Stimulated activated CD4-positive, alpha-beta T cell treated with anti-CD3 and anti-CD28 coated beads, Interleukin-15, amount 100 ng/mL, for 48 hours (primary cell): ENCODE measurements around the gene ABCG1.

ENCODE experiments used
- DNase-seq, 2 donors: peaks; one replicate each; pipeline ENCODE4 v3.0.0-alpha.2; 2020; ENCODE audit warnings: low read depth in 2 of 2

ABCG1 gene

DNA sequence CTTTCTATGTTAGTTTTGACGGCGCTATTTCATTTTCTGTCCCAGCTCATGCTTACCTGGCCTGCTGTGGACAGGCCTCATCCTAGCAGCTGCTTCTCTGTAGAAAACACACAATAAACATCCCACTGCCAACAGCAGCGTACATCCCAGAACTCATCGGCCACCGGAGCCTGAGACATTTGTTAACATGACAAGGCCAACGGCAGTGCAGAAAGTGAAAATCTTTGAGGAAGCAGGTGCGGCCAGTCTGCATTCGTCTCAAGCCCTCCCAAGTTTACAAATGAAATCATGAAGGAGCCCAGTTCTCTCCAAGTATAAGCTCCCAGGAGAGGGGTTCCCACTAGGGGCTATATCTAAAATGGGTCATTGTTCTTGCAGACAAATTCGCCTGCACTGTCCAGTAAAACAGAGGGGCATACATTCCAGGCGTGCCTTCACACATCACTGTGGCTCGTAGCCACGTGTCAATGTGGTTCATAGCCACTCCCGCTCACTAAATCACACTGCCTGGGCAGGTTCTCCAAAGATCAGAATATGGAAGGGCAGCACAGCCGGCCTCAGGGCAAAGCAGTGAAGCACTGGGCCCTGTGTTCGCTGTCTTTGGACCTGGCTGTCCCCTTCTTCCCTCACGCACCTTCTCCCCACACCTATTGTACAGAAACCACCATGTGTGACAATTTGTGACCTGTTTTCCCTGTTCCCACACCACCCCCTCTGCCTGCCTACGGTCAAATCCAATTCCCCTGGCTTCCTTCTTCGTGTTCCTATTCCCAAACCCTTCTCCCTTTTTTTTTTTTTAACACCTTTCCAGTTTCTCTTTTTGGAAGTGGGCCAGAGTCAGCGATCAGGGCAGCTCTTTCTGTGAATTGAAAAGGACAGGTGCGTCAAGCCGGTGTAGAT lies 27.0 kb upstream of the ABCG1 start:
- DNase-seq = no peak

- DNase-seq = peak; percentile 39 to 47
Observed at GRCh38 chr21:42193131-42193671, 25.7 kb upstream of the ABCG1 start.

GRCh38 chr21:42193721-42194120 lies 25.2 kb upstream of the ABCG1 start:
- no peak for DNase-seq

- no peak for DNase-seq
Observed at GRCh38 chr21:42194863-42195262, 24.1 kb upstream of the ABCG1 start.

DNA sequence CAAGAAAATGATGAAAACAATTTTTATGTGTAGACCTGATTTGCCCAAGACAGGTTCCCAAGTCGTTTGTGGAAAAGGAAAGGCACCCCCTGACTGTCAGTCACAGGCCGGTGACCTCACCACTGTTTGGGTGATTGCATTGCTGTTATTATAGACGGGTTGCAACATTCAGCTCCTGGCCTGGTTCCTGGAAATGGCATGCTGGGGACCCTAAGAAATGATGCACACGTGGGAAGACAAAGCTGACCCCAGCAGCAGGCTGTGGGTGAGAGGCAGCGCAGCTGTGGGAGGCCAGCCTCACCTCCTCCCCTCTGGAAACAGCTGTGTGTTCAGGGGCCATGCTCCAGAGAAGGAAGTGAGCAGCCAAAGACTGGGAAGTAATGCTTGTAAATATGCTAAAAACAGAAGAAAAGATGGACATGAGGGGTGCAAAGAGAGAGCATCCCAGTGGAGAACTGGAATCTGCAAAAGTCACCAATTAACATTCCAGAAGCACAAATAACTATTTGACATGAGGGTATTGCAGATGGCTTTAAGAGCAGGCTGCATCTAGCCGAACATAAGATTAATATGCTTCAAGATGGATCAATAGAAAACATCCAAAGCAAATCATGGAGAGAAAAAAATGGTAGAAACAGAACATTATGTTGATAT lies 23.4 kb upstream of the ABCG1 start:
- DNase-seq = no peak

GRCh38 chr21:42198929-42199867 lies 19.7 kb upstream of the ABCG1 start:
- DNase-seq = no peak

DNA sequence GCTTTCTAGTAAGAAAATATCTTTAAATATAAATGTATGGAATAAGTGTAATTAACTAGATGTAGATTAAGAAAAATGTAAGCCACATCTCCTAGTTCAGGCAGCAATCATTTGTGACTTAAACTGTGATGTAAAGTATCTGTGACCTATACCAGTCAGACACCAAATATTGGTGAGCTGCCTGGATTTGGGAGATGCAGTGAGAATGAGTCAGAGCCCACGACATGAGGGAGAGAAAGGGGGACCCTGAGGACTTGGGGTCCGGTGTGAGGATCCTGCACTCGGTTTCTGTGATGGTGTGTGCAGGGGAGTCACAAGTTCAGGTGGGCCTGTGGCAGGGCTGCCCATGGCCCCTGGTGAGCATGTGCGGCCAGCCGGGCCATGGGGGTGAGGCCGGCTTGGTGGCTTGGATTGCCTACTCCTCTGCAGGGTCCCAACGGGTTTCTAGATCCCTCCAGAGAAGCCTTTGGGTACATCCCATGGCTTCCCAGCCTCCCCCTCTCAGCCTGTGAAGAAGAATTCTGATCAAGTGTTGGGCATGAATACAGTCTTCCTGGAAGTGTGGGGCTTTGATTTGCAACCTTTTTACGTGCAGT lies 19.0 kb upstream of the ABCG1 start:
- no peak for DNase-seq

DNA sequence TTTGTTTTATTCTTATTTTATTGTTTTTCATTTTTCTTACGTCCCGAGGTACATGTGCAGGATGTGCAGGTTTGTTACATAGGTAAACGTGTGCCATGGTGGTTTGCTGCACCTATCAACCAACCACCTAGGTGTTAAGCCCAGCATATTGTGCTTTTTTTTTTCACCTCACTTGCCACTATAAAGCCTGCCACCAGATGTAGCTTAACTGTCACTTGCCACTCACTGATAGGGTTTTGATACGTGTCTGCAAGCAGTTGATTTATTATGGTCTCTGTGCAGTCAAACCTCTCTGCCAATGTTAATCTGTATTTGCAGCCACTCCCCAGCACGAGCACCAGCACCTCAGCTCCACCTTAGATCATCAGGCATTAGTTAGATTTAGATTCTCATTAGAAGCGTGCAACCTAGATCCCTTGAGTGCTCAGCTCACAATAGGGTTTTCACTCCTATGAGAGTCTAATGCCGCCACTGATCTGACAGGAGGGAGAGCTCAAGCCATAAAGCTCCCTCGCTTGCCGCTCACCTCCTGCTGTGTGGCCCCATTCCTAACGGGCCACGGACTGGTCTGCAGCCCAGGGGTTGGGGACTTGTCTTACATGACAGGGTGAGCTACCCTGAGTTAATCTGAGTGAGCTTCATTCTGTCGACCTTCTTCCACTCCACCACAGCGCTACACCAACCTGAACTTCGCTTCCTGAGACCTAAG lies 17.9 kb upstream of the ABCG1 start:
- DNase-seq = no peak

DNA sequence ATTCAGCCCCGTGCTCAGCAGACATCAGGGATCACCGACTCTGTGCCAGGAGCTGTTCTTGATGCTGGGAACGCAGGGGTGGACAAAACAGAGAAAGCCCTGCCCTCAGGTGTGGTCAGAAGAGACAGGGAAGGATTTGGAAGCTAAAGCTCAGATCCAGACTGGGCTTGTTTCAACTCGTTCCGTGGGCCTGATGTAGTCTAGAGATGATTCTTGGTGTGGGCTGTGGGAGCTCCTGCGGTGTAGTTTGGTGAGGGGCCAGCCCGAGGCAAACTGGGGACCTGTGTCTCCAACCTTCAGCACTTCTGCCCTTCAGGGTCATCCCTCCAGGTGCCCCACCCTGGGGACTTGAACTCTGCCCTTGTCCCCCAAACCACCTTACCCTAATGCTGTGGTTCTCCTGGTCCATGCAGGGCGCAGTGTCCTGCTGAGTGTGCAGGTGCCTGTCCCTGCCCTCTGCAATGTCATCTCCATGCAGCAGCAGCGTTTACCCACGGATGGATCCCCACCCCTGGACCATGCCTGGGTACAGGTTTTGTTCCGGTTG lies 17.3 kb upstream of the ABCG1 start:
- DNase-seq = no peak

- DNase-seq = no peak
Observed at GRCh38 chr21:42202321-42202720, 16.6 kb upstream of the ABCG1 start.

DNA sequence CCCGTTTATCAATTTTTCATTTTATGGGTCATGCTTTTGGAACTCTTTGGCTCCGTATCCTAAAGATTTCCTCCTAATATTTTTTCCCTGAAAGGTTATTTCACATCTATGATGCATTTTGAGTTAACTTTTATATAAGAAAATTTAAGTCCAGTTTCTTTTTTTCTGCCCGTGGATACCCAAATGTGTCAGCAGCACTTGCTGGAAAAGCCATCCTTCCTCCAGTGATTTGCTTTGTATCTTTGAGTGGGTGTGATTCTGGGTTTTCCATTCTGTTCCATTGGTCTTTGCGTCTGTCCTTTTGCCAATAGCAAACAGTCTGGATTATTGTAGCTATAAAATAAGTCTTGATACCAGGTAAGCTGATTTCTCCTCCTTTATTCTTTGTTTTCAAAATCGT lies 15.6 kb upstream of the ABCG1 start:
- no peak for DNase-seq

DNA sequence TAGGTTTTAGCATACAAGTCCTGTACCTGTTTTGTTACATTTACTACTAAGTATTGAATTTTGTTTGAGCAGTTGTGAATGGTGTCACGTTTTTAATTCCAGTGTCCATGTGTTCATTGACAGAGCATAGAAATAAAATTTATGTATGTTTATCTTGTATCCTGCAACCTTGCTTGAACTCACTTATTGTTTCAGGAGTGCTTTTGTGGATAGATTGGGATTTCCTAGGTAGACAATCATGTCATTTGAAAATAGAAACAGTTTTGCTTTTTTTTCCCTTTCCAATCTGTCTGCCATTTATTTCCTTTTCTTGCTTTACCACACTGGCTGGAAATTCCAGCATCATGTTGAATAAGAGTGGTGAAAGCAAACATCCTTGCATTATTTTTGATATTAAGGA lies 15.0 kb upstream of the ABCG1 start:
- no peak for DNase-seq

GRCh38 chr21:42207426-42207825 lies 11.5 kb upstream of the ABCG1 start:
- DNase-seq = no peak

DNA sequence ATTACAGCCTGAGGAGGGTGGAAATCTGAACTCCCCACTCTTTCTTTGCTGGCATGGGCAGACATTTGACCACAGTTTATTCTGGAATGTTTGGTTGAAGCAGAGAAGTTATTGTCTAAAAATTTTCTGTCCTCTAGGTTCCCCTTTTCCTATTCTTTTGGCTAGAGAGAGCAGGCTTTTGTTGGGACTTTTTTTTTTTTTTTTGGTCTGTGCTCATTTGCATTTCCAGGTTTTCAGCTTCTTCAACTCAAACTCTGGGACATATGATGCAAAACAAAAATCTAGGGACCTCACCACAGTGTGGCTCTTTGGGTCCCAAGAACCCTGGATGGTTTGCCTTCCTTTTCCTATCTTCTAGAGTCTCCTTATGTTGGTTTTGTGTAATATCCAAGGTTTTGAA lies 10.9 kb upstream of the ABCG1 start:
- DNase-seq = no peak

- DNase-seq = no peak
Observed at GRCh38 chr21:42208801-42209490, 10.0 kb upstream of the ABCG1 start.

GRCh38 chr21:42209801-42210479 lies 9.0 kb upstream of the ABCG1 start:
- no peak for DNase-seq

DNA sequence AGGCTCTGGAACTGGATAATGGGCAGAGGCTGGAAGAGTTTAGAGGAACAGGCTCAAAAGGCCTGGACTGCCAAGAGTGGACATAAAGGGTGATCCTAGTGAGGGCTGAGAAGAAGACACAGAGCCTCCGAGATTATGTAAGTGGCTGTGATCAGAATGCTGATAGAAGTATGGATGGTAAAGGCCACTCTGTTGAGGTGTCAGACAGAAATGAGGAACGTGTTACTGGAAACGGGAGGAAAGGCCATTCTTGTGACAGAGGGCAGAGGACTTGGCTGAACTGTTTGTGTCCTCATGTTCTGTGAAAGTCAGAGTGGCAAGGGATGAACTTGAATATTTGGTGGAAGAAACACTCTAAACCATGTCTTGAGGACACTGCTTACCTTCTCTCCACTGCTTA lies 6.7 kb upstream of the ABCG1 start:
- no peak for DNase-seq

DNA sequence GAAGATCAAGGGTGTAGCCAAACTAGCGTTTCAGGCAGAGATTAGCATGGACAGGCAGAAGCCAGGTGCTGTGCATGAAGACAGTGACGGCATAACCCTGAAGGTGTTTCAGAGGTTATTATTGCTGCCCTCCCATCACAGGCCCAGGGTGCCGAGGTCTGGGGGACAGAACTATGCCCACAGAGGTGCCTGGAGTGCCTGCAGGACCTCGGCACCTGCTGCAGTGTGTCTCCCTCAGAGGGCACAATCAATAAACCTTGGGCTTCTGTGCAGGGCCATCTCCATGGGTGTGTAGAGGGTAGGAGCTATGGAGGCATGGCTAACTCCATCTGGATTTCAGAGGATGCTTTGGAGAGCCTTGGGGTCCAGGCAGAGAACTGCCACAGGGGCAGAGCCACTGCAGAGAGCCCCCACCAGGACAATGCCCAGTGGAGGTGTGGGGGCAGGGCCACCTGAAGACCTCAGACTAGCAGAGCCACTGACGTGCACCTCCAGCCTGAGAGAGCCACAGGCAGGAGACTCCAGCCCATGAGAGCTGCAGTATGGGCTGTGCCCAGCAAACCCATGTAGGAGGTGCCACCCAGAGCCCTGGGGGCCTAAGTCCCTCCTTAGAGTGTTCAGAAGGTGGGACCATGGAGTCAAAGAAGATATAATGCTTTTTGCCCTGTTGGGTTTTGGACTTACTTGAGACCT lies 5.7 kb upstream of the ABCG1 start:
- DNase-seq = no peak
